HG02588 (cell line): ENCODE measurements around the gene TLR5.
"Not testable (repeated sequence)": the region's sequence is repeated elsewhere in the genome, so short reads cannot be mapped to it uniquely, and the experiment has no call there.

Experiments used
- ATAC-seq: cut with Tn5 transposase; IDR thresholded peaks from one replicate; pipeline ENCODE4 v1.9.1; 2021; ENCODE audit warnings: mild to moderate bottlenecking, moderate library complexity; ENCODE audit not compliant: unreplicated experiment

TLR5 gene

GRCh38 chr1:223142795-223143536 lies at the start of gene TLR5:
Gene TLR5, minus strand, starts transcription at chr1:223143248. Its CDS starts 30,217 bp downstream, at chr1:223113031.
- peak; percentile 85 for ATAC-seq

DNA sequence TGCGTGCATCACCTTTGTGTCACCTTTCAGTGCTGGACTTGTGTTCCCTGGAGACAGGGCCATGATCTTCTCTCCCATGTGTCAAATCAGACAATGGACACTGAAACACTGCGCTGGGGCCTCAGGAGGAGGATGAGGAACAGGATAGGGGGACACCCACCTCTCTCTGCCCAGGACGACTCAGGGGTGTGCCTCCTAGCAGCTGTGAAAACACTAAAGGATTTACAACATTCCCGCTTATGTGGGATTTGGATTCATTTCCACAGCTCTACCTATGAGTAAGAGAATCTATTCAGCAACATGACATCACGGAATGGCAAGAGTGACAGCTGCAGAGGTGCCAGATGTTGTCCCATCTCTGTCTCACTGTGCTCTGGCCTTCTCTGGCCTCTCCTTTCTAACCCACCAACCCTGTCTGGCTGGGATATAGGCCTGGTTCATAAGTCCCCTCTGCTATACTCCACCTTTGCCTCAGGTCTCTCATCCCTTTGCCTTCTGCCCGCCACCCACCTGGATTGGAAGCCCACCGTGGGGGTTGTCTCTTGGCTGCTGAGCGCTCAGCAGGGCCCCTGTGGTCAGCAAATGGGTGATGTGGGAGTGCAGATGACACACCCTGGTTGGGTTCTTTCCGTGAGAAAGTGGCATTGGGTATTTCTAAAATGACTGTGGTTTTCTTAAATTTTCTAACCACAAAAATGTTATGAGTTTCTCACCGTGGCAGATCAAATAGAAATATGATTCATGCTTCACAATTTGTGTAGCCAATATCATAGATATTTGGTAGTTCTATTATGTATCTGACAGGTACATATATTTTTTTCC lies 47.1 kb upstream of the TLR5 start:
- peak; percentile 60 for ATAC-seq

- no peak for ATAC-seq
These were observed 46.5 kb upstream of the TLR5 start for GRCh38 chr1:223189525-223189902.

- no peak for ATAC-seq
These were observed 45.7 kb upstream of the TLR5 start for GRCh38 chr1:223188618-223189356.

- ATAC-seq, result no peak
These were observed 43.8 kb upstream of the TLR5 start for GRCh38 chr1:223186800-223187199.

DNA sequence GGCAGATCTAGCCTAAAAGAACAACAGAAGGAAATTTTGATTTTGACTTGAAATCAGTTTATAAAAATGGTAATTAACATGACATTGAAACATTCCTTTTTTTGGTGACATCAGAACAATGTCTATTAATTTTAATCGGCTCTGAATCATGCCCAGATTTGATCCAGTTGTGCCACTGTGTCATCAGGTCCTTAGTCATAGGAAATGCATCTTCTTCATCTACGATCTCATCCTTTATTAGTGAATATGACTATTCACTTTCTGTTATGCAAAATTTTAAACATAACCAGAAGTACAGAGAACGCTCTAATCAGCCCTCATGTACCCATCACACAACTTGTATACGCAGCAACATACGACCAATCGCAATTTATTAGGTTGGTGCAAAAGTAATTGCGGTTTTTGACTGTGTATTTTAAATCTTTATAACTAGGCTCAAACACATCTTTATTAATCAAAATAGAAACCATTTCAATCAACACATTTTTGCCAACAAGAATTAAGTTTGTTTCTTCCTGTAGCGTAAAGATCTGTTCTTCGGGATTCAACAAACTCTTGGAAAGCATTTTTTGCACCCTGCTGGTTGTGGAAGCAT lies 40.3 kb upstream of the TLR5 start:
- ATAC-seq, result no peak

DNA sequence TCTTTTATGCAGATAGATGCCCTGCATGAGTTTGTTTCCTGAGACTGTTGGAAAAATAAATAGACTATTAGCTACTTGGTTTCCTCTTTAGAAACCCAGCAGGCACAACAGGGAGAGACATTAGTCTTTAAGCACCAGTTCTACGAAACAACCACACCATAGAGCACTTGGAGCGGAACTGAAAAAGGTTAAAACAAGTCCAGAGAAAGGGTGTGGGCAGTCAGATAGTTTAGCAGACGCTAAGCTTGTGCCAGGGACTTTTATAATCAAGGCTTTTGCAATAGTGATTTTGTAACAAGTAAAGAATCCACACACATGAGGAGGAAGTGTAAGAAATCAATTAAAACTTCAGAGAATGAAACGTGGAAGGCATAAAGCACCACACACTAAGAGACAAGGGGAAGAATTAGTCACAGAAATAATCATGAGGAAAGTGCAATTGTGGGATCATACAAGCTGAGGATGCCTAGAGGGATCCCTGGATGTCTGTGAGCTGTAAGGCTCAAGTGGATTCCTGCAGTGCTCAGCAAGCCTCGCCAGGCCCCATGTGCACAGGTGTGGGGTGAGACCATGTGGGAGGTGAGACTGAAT lies 37.8 kb upstream of the TLR5 start:
- ATAC-seq, result no peak

DNA sequence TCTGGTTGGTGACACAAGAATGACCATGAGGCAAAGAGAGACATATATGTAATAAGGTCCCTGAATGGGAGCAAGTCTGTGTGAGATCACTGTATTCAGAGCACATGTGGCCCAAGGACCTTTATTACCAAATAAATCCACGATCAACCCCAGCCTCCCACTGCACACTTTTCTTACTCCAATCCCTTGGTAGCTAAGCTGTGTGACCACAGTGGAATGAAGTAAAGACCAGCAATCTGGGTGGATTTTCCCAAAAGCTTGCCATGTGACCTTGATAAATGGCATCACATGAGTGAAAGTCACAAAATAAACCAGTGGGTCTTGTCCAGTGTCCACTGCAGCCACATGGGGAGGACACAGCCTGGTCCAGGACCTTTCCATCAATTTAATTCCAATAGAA lies 36.7 kb upstream of the TLR5 start:
- ATAC-seq, result no peak

DNA sequence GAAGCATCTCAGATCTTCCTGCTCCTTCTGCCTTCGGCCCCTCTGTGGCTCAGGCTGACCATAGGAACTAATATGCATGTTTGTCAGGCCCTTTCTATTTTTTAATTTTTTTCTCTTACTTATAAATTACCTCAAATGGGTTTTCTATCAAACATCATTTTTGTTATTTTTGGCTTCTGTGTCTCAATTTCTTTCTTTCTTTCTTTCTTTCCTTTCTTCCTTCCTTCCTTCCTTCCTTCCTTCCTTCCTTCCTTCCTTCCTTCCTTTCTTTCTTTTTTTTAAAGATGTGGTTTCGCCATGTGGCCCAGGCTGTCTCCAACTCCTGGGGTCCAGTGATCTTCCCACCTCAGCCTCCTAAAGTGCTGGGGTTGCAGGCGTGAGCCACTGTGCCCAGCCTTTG lies 36.2 kb upstream of the TLR5 start:
- ATAC-seq, result no peak

DNA sequence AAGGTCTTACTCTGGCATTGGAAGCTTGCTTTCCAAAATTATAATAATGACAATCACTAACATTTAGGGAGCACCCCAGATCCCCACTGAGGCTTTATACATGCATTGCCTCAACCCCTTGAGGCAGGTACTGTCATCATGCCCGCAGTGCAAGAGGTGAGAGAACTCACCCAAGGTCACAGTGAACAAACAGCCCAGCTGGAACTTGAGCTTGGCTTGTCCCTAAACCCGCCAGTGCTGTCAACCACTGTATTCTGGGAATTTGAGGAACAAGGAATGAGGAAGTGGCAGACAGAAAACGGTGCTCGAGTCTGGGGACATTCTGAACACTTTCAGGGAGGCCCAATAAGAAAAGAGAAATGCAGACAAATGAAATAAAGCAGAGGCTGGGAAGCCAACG lies 34.6 kb upstream of the TLR5 start:
- ATAC-seq, result no peak

DNA sequence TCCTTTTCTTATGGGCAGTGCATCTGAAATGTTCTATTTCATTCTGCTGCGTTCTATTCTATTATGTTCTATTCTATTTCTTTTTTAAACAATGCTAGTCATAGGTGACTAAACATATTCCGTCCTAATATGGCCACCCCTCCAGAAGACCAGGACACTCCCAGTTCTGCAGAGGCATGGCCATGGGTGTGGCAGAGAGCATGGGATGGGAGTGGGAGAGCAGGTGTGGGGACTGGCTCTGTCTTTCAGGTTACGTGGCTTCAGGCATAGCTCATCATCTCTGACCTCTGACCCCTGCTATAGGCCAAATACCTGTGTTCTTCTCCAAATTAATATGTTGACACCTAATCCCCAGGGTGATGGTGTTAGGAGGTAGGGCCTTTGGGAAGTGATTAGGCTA lies 33.4 kb upstream of the TLR5 start:
- no peak for ATAC-seq

- no peak for ATAC-seq
These were observed 32.6 kb upstream of the TLR5 start for GRCh38 chr1:223175633-223176032.

GRCh38 chr1:223175032-223175431 lies 32.0 kb upstream of the TLR5 start:
- no peak for ATAC-seq

DNA sequence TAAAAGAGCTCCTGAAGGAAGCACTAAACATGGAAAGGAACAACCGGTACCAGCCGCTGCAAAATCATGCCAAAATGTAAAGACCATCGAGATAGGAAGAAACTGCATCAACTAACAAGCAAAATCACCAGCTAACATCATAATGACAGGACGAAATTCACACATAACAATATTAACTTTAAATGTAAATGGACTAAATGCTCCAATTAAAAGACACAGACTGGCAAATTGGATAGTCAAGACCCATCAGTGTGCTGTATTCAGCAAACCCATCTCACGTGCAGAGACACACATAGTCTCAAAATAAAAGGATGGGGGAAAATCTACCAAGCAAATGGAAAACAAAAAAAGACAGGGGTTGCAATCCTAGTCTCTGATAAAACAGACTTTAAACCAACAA lies 26.4 kb upstream of the TLR5 start:
- not testable (repeated sequence) for ATAC-seq

- no peak for ATAC-seq
These were observed 18.3 kb upstream of the TLR5 start for GRCh38 chr1:223161321-223161720.

DNA sequence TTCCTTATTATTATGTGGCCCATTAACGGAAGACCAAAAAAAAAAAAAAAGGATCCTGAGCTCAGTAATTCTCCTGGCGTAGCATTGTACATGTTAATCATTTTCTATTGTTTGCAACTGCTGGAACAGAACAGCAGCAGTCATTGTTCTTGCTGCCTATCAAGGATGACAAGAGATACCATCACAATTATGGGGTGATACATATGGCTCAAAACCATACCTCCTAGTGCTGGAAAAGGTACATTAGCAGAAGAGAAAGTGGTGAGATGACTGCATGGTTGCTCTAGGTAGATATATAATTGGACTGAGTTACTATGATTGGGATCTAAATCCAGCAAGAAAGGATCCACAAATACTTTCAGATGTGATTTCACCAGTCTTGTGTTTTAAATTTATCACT lies 13.3 kb upstream of the TLR5 start:
- ATAC-seq, result no peak

- no peak for ATAC-seq
These were observed 12.1 kb upstream of the TLR5 start for GRCh38 chr1:223155153-223155552.

- ATAC-seq, result no peak
These were observed 10.4 kb upstream of the TLR5 start for GRCh38 chr1:223153177-223154119.

DNA sequence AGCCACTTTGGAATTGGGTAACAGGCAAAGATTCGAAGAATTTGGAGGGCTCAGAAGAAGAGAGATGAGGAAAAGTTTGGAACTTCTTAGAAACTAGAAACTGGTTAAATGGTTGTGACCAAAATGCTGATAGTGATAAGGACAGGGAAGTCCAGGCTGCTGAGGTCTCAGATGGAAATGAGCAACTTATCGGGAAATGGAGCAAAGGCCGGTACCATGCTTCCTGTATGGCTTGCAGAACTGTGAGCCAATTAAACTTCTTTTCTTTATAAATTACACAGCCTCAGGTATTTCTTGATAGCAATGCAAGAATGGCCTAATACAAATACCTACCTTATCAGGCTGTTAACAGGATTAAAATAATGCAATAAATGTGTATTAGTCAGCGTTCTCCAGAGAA lies 9.4 kb upstream of the TLR5 start:
- ATAC-seq, result no peak

DNA sequence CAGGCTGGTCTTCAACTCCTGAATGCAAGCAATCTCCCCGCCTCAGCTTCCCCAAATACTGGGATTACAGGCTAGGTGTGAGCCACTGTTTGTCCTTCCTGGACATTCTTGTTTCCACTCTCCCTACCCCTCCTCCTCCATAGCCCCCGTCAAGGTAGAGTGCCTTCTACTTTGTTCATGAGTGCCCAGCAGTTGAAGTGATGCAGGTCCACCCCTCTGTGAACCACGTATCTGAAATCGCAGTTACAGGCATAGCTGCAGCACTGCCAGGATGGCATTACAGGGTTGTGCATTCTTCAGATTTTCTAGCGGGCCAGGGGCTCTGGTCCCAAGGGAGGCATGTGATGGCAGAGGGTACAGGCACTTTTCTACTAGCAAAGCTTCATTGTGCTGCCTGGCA lies 7.4 kb upstream of the TLR5 start:
- no peak for ATAC-seq
